Pulmonary artery endothelial cell (primary cell): ENCODE results near the gene OR2A1. TPM values are rescaled to one million over a fixed set of nuclear protein-coding genes. Genes with fewer than 3 reads are reported as not detected.
"Not testable (repeated sequence)": the region's sequence is repeated elsewhere in the genome, so short reads cannot be mapped to it uniquely, and the experiment has no call there.

Experiments used
- DNase-seq: peaks from one replicate; pipeline ENCODE4 v3.0.0-alpha.2; 2011; ENCODE audit warnings: low read depth, low spot score
- total RNA-seq: library from RNA; depleted of rRNA; stranded (reverse); fragments of >200 nt; gene quantifications from 2 replicates; pipeline ENCODE4 v1.2.3, GENCODE V29; 2014

Gene OR2A1
- total RNA-seq, 1 donor from 2014 or later: not detected

- DNase-seq: not testable (repeated sequence)
These were observed 11.1 kb downstream of the OR2A1 start for GRCh38 chr7:144323359-144323758.

GRCh38 chr7:144325868-144326267 is 13.6 kb downstream of the OR2A1 start:
- DNase-seq: not testable (repeated sequence)

GRCh38 chr7:144330044-144330443 is 17.8 kb downstream of the OR2A1 start:
- not testable (repeated sequence) for DNase-seq

- DNase-seq: not testable (repeated sequence)
These were observed 19.2 kb downstream of the OR2A1 start for GRCh38 chr7:144331221-144331995.

GRCh38 chr7:144331996-144332288 is 19.7 kb downstream of the OR2A1 start:
- not testable (repeated sequence) for DNase-seq

- DNase-seq: not testable (repeated sequence)
These were observed 36.4 kb downstream of the OR2A1 start for GRCh38 chr7:144348625-144349024.

GRCh38 chr7:144351667-144352066 is 39.4 kb downstream of the OR2A1 start:
- not testable (repeated sequence) for DNase-seq

GRCh38 chr7:144355176-144355822 is 43.1 kb downstream of the OR2A1 start, which contains the start of gene ARHGEF5:
Gene ARHGEF5 (plus strand): TSS chr7:144355402. CDS start chr7:144362670, 7,268 bp downstream.
- DNase-seq: not testable (repeated sequence)

- DNase-seq: not testable (repeated sequence)
These were observed 44.0 kb downstream of the OR2A1 start for GRCh38 chr7:144356185-144356584.

GRCh38 chr7:144356860-144357259 is 44.6 kb downstream of the OR2A1 start:
- DNase-seq: not testable (repeated sequence)

- DNase-seq: not testable (repeated sequence)
These were observed 49.8 kb downstream of the OR2A1 start for GRCh38 chr7:144362061-144362460.

- DNase-seq: not testable (repeated sequence)
These were observed 53.3 kb downstream of the OR2A1 start for GRCh38 chr7:144365523-144365922.

GRCh38 chr7:144367250-144367649 is 55.0 kb downstream of the OR2A1 start:
- not testable (repeated sequence) for DNase-seq

GRCh38 chr7:144369221-144369620 is 57.0 kb downstream of the OR2A1 start:
- DNase-seq: not testable (repeated sequence)

Other genes starting within 250 kb of the OR2A1 start
- gene OR2A25, start 242.6 kb upstream of the OR2A1 start, total RNA-seq: not detected in 2 replicates
- gene OR2A12, start 226.1 kb upstream of the OR2A1 start, total RNA-seq: not detected in 2 replicates
- gene OR2A2, start 202.8 kb upstream of the OR2A1 start, total RNA-seq: not detected in 2 replicates
- not detected in 2 replicates for gene OR2A14, start 189.2 kb upstream of the OR2A1 start, total RNA-seq
- 0.07 and 0.18 TPM in 2 replicates for gene CTAGE4, start 129.0 kb upstream of the OR2A1 start, total RNA-seq
- gene ARHGEF35, start 116.6 kb upstream of the OR2A1 start, total RNA-seq: 0.40 and 0.88 TPM in 2 replicates
- gene OR2A42, start 72.8 kb upstream of the OR2A1 start, total RNA-seq: under 0.01 TPM in 1 of 2 replicates, not detected in the other
- gene OR2A7, start 47.6 kb upstream of the OR2A1 start, total RNA-seq: 0.07 and 0.11 TPM in 2 replicates
- gene CTAGE8, start 43.1 kb upstream of the OR2A1 start, total RNA-seq: 0.04 and 0.20 TPM in 2 replicates
- gene ARHGEF5, start 43.0 kb downstream of the OR2A1 start, total RNA-seq: 0.49 and 0.66 TPM in 2 replicates
- not detected in 2 replicates for gene NOBOX, start 91.3 kb downstream of the OR2A1 start, total RNA-seq